ENCODE results near the gene WWTR1.

DNA sequence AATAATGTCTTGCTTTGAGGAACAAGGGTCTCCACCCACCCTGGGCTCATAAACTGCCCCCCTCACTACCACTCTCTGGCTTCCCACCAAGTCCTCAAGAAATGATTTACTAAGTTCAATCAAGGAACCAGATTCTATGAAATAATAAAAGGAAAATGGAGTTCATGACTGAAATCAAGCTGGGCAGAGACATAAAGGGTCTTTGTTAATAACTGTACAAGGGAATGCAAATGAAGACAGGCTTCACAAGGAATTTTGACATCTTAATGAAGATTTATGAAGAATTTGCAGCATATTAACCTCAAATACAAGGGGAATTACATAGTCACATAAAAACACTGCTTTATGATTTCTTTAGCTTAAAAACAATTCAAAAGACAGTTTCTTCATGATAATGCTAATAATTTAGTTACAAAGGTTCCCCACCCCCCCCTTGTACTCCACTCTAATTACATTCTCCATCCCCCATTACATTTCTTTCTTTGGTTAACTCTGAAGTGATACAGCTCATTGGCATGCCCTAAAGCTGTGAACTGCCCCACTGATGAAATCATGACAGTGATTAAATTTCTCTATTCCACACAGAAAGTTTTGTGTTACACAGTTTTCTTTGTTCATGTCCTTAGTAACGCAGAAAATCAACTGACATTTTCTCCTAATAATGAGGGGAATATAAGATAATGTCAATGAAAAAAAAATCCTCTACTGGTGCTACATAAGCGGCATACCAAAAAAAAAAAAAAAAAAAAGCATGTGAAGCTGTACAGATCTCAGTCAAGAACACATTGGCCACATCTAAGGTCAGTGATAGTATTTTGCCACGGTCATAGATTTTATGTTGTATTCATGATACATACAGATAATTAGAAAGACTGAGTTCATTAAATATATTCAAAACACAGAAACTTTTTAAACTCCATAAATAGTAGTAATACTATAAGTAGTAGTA, 54.4 kb downstream of the WWTR1 start:
- TF ChIP-seq, protein P1, sequence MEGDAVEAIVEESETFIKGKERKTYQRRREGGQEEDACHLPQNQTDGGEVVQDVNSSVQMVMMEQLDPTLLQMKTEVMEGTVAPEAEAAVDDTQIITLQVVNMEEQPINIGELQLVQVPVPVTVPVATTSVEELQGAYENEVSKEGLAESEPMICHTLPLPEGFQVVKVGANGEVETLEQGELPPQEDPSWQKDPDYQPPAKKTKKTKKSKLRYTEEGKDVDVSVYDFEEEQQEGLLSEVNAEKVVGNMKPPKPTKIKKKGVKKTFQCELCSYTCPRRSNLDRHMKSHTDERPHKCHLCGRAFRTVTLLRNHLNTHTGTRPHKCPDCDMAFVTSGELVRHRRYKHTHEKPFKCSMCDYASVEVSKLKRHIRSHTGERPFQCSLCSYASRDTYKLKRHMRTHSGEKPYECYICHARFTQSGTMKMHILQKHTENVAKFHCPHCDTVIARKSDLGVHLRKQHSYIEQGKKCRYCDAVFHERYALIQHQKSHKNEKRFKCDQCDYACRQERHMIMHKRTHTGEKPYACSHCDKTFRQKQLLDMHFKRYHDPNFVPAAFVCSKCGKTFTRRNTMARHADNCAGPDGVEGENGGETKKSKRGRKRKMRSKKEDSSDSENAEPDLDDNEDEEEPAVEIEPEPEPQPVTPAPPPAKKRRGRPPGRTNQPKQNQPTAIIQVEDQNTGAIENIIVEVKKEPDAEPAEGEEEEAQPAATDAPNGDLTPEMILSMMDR (IDR thresholded peaks at IDR 0.05): no peak
- TF ChIP-seq POLR2AphosphoS5 (IDR thresholded peaks at IDR 0.05) (no peak), POLR2A (IDR thresholded peaks at IDR 0.05) (no peak), EP300 (IDR thresholded peaks at IDR 0.05) (no peak)

All from upper lobe of left lung (tissue), 4 donors.